HG03196 (cell line): ENCODE results near the gene ST3GAL3.

Experiments
- ATAC-seq: cut with Tn5 transposase; IDR thresholded peaks from one replicate; pipeline ENCODE4 v1.9.1; 2021; ENCODE audit not compliant: unreplicated experiment

ST3GAL3 gene

GRCh38 chr1:43707190-43708001 lies at the start of gene ST3GAL3:
Gene ST3GAL3, plus strand, starts transcription at chr1:43707536. Its CDS starts 28,727 bp downstream, at chr1:43736263.
- ATAC-seq, result peak; percentile 91

- no peak for ATAC-seq
These were observed 47.8 kb upstream of the ST3GAL3 start for GRCh38 chr1:43659212-43660166.

GRCh38 chr1:43660355-43660754 lies 47.0 kb upstream of the ST3GAL3 start:
- ATAC-seq, result no peak

- no peak for ATAC-seq
These were observed 43.0 kb upstream of the ST3GAL3 start for GRCh38 chr1:43664369-43664768.

- no peak for ATAC-seq
These were observed 40.7 kb upstream of the ST3GAL3 start for GRCh38 chr1:43666608-43667007.

- ATAC-seq, result no peak
These were observed 38.4 kb upstream of the ST3GAL3 start for GRCh38 chr1:43668956-43669355.

GRCh38 chr1:43669878-43670277 lies 37.5 kb upstream of the ST3GAL3 start:
- no peak for ATAC-seq

- ATAC-seq, result no peak
These were observed 36.1 kb upstream of the ST3GAL3 start for GRCh38 chr1:43671193-43671592.

GRCh38 chr1:43671626-43672330 lies 35.6 kb upstream of the ST3GAL3 start:
- no peak for ATAC-seq

GRCh38 chr1:43673261-43673660 lies 34.1 kb upstream of the ST3GAL3 start:
- no peak for ATAC-seq

- ATAC-seq, result no peak
These were observed 28.4 kb upstream of the ST3GAL3 start for GRCh38 chr1:43678940-43679339.

GRCh38 chr1:43683560-43683959 lies 23.8 kb upstream of the ST3GAL3 start:
- ATAC-seq, result no peak

- ATAC-seq, result no peak
These were observed 20.5 kb upstream of the ST3GAL3 start for GRCh38 chr1:43686801-43687200.

GRCh38 chr1:43687301-43688108 lies 19.8 kb upstream of the ST3GAL3 start:
- no peak for ATAC-seq

GRCh38 chr1:43688109-43688387 lies 19.3 kb upstream of the ST3GAL3 start:
- ATAC-seq, result no peak

GRCh38 chr1:43688594-43689000 lies 18.7 kb upstream of the ST3GAL3 start:
- ATAC-seq, result no peak

GRCh38 chr1:43689289-43689688 lies 18.0 kb upstream of the ST3GAL3 start:
- ATAC-seq, result no peak

- ATAC-seq, result no peak
These were observed 15.2 kb upstream of the ST3GAL3 start for GRCh38 chr1:43691871-43692815.

- no peak for ATAC-seq
These were observed 14.0 kb upstream of the ST3GAL3 start for GRCh38 chr1:43693371-43693770.
